Neural progenitor cell (in vitro differentiated cells): ENCODE measurements around the gene BCL2L11.
A peak's percentile ranks its signal among the peaks of the same experiment; 100 is the strongest.

Experiments used
- EZH2 ChIP-seq: fragments of 200-600 bp; sonication (generic); IDR thresholded peaks from 2 replicates; pipeline ENCODE4 v1.6.1; 2017; ENCODE audit warnings: antibody characterized with exemption, mild to moderate bottlenecking, moderate library complexity
- TF ChIP-seq, protein P1 (sequence below): fragments of 200-600 bp; sonication (generic); IDR thresholded peaks from 2 replicates; pipeline ENCODE4 v1.5.1; 2017; ENCODE audit warnings: antibody characterized with exemption, mild to moderate bottlenecking

GRCh38 chr2:111116843-111117597, 3.7 kb upstream of the BCL2L11 start:
- TF ChIP-seq EZH2 = no peak
- TF ChIP-seq, protein P1, sequence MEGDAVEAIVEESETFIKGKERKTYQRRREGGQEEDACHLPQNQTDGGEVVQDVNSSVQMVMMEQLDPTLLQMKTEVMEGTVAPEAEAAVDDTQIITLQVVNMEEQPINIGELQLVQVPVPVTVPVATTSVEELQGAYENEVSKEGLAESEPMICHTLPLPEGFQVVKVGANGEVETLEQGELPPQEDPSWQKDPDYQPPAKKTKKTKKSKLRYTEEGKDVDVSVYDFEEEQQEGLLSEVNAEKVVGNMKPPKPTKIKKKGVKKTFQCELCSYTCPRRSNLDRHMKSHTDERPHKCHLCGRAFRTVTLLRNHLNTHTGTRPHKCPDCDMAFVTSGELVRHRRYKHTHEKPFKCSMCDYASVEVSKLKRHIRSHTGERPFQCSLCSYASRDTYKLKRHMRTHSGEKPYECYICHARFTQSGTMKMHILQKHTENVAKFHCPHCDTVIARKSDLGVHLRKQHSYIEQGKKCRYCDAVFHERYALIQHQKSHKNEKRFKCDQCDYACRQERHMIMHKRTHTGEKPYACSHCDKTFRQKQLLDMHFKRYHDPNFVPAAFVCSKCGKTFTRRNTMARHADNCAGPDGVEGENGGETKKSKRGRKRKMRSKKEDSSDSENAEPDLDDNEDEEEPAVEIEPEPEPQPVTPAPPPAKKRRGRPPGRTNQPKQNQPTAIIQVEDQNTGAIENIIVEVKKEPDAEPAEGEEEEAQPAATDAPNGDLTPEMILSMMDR = peak; percentile 80
